GM21367 (cell line): ENCODE measurements around the gene TVP23C.
A peak's percentile ranks its signal among the peaks of the same experiment; 100 is the strongest.
"Not testable (repeated sequence)": the region's sequence is repeated elsewhere in the genome, so short reads cannot be mapped to it uniquely, and the experiment has no call there.

Source experiments
- ATAC-seq: cut with Tn5 transposase; IDR thresholded peaks from one replicate; pipeline ENCODE4 v1.9.1; 2021; ENCODE audit not compliant: unreplicated experiment

The TVP23C gene

DNA sequence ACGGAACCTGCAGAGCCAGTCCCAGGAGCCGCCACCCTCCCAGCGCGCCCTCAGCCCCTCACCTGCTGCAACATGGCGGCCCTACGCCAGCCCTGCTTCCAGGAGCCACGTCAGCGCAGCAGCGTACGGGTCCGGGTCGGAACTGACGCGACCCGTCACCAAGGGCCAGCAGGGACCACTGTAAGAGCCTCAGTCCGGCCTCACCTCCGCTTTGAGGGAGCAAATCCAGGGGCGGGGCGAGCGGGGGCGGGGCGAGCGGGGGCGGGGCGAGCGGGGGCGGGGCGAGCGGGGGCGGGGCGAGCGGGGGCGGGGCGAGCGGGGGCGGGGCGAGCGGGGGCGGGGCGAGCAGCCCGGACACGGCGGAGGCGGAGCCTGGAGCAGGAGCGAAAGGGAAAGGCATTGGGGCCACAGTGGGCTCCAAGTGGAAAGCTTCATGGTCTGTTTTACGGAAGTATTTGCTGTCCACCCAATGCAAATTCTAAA is at the start of gene TVP23C:
TSS of gene TVP23C (minus strand) at position 109 of the 483 bp plus-strand sequence. CDS start at position 74, 35 bp downstream.
- ATAC-seq = peak; percentile 83

DNA sequence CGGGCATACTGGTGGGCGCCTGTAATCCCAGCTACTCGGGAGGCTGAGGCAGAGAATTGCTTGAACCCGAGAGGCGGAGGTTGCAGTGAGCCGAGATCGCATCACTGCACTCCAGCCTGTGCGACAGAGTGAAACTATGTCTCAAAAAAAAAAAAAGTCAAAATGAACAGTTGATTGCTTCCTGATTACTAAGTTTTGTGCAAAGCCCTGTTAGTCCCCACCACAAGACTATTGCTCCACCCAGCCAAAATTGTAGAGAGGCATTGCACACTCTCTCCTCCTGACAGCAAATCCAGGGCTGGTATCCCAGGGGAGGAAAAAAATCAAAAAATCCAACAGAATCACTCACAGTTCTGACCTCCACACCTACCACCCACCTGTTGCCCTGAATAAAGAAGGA is 29.7 kb upstream of the TVP23C start:
- not testable (repeated sequence) for ATAC-seq

DNA sequence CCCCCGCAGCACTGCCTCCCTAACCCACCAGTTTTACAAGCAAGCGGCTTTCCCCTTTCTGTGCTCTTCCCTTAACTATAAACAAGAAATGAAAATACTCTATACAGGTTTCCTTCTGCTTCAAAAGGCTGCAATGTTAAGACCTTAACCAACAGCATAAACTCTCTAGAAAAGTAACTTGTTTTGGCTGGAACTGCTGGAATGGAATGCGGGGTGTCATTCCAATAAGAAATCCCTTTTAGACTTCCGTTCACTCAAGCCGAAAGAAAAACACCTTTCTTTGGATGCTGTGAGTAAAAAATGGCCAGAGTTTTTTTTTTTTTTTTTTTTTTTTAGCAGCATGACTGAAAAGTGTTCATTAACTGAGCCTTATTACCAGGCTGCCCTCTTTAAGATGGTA is 28.7 kb upstream of the TVP23C start:
- ATAC-seq = not testable (repeated sequence)

DNA sequence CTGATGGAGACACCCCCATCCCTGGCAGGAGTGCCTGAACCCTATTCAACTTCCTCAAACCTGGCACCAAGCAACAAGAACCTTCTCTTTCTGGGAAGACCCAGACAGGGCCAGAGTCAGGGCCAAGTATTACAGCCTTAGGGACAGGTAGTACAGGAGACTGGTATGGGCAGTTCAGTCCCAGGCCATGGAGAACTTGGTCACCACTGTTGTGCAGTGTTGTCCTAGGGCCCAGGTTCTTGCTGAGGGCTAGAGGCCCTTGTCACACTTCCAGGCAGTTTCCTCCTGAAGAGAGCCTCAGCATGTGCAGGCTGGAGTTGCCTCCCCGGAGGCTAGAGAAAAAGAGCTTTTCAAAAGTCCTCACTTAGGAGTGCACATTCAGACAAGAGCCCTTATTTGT is 27.6 kb upstream of the TVP23C start:
- ATAC-seq = not testable (repeated sequence)

DNA sequence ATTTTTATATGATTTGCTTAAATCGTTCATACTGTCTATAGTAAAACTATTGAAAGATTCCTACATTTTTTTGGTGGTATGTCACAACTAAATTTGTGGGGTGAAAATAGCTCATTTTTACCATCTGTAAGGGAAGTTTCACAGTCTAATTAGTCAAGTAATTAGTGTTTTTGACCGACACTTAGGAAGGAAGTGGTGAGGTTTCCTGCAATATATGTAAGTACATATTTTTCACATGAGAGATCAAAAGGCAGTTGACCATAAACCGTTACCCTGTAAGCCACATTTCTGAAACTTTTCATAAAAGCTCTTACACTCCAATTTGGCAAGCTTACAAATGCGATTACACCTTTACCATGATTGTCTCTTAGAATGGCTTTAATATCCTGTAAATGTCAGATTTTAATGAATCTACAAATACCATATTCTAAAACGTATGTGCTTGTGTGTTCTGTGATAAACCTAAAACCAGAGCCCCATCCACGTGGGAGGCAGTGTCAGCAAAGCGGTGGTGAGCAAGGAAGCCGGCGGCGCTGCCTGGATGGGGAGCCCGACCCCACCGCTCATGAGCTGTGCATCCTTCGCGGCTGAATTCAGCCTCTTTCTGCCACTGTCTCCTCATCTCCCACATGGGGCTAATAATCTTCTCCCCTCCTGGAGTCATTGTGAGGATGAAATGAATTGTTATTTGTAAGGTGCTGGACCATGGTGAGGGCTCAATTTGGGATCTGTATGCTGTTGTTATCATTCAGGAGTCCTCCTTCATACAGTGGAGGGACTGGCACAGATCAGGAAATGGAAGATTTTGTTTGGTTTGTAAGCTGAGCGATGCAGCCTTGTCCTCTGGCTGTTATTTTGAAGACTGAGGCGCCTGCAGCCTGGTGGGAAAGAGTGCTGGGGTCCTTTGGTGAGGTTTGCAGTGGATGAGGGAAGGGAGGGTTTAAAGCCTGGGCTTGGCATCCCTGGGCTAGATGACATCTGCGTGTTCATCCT is 26.6 kb upstream of the TVP23C start:
- not testable (repeated sequence) for ATAC-seq

DNA sequence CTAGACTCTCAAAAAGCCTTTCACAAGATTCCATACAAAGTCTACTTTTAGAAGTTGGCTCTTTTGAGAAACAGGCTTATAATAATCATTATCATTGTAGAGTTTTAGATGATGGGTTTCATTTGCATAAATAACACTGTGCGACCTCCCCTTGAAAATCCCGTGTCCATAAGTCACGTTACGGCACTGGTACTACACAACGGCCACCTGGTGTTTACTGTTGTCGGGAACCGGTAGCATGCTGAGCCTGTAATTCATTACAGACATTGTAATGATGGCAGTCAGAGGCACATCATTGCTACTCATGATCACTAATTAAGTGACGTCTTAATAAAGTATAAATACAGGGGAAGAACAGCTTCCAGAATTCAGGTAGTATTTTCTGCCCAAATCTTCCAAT is 24.7 kb upstream of the TVP23C start:
- not testable (repeated sequence) for ATAC-seq

DNA sequence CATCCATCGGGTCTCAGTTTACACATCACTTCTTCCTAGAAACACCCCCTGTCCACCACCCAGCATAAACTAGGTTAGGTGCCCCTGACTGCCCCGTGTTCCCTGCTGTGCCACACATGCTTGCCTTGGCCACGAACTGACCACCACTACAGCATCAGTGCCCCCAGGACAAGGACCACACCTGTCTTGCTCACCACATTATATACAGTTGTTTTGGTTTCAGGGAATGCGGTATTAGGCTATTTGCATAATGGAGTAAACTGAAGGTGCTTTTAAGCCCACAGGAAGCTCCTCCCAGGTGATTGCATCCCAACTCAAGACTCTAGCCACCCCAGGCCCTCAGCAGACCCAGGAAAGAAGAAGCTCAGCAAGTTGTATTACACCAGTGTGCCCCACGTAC is 20.0 kb upstream of the TVP23C start:
- ATAC-seq = not testable (repeated sequence)

DNA sequence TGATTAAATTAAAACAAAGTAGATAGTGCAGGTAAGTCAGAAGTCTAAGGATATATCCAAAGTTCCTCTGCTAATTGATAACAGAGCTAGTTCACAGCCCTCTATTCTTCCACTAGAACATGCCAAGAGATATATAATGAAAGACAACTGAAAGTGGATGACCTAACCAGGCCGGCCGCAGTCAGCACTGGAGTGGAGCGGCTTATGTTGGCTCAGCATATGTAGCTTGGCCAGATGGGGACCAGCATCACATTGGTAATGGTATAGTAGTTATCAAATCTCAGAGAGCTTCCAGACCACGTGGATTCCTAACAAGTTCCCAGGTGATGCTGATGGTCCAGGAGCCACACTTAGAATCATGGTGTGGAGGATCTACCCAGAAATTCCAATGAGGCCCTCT is 18.2 kb upstream of the TVP23C start:
- not testable (repeated sequence) for ATAC-seq

DNA sequence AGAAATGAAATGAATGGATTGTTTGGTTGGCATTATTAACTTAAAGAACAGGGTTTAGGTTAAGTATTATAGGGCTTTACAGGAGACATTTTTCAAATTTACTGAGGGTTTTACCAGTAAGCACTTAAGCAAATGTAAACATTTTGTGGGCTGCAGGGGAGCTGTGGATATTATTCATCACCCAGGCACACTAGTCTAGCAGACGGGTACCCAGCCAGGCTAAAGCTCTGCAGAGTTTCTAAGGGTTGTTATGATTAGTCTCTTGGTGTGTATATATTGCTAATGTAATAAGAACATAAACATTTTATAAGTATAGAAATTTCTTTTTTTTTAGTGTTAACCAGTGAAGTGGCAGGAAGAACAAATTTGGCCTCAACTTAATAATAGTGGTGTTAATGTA is 13.6 kb upstream of the TVP23C start:
- not testable (repeated sequence) for ATAC-seq

DNA sequence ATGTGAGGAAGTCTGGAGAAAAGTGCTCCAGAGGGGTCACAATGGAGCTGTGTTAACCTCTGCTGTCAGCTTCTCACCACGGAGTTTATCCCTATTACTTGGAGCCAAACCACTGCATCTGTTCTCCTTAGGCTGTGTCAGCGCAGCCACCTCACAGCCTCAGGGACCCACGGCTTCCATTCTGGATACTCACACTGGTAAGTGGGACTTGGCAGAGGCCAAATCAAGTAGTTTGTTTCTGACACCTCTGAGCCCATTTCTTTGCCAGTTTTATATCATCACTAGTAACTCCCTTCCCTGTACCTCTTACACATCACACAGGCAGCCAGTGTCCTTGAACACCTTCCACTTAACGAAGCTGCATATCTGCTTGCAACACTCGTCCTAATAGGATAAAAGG is 11.4 kb upstream of the TVP23C start:
- ATAC-seq = not testable (repeated sequence)

DNA sequence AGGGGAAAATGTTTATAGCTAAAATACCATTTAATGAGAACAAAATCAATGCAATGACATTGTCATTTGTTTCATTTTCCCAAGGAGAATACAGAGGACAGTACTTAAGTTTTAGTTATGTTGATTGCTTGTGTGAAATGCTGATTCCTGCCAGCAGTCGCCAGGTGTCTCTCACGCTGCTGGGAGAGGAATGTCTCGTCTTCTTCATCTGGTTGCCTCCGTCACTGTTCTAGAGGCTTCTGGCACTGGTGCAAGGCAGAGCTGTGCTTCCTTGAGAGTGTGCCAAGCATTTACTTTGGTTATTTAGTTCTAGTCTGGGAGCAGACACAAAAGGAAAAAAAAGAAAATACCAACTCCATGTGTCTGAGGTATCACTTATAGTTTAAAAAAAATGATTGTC is 10.6 kb upstream of the TVP23C start:
- not testable (repeated sequence) for ATAC-seq

DNA sequence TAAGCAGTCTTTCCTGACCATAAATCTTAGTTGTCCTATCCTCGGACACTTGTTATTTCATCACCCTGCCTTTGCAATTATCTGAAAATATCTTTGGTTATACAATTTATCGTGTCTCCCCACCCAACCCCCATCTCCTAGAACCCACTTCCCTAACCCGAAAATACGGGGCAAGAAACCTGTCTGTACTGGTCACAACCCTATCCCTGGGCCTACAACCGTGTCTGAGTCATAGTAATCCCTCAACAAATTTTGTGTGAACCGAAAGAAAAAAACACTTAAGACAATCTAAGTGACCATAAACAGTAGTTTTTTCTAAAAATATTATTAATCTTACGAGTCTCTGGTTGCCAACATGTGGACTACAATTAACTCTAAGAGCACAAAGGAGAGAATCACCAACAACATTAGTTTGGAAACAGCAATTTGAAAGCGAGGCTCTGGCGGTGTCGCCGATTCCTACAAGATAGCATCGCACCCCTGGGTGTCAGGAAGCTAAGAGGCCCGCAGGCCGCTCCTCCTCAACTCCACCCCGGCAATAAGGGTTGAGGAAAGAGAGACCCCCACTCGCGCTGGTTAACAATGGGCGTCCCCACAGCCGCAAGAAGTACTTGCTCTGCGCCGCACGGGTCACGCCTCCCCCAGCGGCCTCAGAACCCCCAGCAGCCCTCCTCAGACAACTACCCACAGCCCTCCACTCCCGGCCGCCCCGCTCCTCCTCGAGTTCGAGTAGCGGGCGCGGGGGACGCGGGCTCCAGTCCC is 489 bp downstream of the TVP23C start:
- peak; percentile 30 for ATAC-seq

DNA sequence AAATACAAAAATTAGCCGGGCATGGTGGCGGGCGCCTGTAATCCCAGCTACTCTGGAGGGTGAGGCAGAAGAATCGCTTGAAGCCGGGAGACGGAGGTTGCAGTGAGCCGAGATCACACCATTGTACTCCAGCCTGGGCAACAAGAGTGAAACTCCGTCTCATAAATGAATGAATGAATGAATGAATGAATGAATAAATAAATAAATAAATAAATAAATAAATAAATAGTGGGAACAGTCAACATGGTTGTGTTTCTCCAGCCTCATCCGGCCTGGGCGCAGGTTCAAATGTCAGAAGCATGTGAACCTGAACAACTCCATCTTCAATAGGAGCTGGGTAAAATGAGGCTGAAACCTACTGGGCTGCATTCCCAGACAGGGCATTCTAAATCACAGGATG is 1.8 kb downstream of the TVP23C start:
- not testable (repeated sequence) for ATAC-seq

DNA sequence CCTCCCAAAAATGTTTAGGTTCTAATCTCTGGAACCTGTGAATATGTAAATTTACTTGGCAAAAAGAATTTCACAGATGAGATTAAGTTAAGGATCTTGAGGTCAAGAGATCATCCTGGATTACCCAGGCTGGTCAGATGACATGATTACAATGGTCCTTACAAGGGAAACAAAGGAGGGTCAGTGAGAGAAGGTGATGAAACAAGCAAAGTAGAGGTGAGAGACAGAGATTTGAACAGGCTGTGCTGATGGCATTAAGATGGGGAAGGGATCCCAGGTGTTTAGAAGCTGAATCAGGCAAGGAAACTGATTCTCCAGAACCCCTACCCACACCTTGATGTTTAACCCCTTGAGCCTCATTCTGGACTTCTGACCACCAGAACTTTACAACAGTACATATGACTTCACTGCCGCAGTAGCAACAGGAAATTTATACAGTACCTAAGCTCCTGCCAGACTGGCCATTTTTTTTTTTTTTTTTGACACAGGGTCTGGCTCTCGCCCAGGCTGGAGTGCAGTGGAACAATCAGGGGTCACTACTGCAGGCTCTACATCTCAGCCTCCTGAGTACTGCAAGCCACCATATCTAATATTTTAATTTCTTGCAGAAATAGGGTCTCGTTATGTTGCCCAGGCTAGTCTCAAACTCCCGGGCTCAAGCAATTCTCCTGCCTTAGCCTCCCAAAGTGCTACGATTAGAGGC is 4.7 kb downstream of the TVP23C start:
- ATAC-seq = not testable (repeated sequence)

DNA sequence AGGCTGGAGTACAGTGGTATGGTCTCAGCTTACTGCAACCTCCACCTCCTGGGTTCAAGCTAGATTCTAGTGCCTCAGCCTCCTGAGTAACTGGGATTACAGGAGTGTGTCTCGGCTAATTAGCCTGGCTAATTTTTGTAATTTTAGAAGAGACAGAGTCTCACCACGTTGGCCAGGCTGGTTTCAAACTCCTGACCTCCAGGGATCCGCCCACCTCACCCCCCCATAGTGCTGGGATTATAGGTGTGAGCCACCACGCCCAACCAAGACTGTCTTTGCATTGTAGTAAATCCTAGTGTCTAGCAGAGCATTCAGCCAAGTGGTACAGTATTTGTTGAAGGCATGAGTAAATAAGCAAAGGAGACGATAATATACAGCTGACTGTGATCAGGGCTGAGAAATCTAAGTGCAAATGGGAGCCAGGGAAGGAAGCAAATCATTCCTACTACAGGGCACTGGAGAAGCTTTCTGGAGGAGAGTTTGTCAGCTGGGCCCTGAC is 5.9 kb downstream of the TVP23C start:
- not testable (repeated sequence) for ATAC-seq

DNA sequence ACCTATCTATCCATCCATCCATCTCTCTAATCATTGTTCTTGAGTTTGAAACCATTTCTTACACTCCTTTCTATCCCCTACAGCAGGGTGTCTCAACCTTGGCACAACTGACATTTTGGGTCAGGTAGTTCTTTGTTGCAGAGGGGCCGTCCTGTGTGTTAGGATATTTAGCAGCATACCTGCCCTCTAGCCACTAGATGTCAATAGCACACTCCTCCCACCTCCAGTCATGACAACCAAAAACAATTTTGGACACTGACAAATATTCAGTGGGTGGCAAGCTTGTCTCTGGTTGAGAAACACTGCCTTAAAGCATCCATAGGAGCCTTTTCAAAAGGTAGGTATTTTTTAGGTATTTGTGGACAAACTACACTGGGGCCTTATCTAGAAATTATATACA is 10.4 kb downstream of the TVP23C start:
- ATAC-seq = not testable (repeated sequence)

DNA sequence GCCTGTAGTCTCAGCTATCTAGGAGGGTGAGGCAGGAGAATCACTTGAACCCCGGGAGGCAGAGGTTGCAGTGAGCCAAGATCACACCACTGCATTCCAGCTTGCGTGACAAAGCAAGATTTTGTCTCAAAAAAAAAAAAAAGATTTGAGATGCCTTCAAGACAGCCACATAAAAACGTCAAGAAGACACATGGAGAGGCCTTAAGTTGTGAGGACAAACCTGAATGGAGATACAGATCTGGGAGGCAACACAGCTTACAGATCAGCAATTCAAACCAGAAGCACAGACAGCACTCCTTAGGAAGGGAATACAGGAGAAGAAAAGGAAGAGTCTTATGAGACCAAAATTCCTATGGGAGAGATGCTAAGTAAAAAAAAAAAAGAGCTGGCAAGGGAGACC is 13.7 kb downstream of the TVP23C start:
- not testable (repeated sequence) for ATAC-seq

DNA sequence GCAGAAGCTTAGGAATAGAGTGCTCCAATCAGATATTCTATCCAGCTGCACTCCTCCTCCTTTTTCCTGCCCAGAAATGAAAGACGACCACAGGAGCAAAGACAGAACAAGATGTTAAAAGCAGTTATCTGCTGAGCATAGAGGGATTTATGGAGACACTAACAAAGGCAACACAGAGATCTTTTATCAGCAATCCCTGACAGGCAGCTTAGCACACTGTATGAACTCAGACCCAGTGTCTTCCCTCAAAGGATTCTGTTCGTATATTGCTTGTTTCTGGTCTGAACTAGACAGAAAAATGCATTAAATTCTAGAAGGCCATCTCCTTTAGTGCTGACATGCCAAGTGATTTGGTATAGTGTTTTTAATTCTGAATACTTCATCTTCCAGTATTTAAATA is 16.7 kb downstream of the TVP23C start:
- ATAC-seq = not testable (repeated sequence)

DNA sequence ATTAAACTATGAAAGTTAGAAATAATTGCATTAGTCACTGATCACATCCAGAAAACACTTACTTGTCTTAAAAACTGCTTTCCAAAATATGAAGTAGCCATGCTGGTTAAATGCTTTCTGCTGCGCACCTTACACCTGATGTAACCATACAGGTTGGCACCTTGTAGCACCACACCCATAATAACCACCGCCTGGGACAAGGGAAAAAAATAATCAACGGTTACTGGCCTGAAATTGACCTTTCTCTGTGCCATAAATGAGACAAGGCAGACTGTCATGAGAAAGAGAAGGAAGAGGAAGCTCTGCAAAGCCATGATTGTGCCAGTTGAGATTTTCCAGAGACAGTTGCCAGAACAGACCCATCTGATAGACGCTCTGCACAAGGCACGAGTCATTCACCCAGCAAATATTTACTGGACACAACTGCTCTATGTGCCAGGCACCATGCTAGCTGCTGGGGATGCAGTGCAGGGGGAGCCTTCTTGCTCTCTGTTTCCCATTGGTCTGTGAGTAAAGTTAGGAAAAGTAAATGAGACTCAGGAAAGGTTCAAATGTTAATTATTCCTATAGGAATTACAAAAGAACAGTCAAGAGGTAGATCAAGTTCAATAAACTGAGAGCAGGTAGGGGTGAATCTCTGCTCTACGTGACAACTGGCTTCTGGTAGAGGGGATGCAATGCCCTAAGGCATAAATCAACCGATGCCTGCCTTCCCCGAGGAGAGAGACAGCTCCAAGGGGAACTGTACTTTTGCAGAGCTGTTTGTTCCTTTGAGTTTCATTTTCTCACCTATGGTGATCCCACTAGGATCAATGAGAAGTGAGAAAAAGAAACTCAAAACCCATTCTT is 22.7 kb downstream of the TVP23C start:
- ATAC-seq = not testable (repeated sequence)

DNA sequence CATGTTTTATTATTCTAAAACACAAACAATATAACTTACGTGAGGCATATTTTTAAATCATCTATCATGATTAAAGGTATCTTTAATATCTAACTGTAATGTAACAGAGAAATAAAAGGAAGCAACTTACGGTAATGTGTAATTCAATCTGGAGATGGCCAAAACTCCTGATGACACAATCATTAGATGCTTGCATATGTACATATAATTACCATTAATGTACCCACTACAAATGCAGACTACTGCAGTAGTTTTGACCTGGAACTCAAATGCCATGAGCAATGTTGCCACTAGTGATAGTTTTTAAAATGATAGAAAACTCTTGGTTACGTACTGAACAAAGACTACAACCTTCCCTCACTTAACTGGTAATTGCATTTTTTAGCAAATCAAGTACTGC is 30.2 kb downstream of the TVP23C start:
- not testable (repeated sequence) for ATAC-seq
